Stomach (tissue), 9 donors: ENCODE data around the gene TMEM30A. TPM values are rescaled to one million over a fixed set of nuclear protein-coding genes. Genes with fewer than 3 reads are reported as not detected.

ENCODE experiments used
- DNase-seq, 2 donors: peaks; one replicate each; pipeline versions ENCODE4 v3.0.0 to v3.0.0-alpha.2; 2013 to 2019
- H3K27ac ChIP-seq, 5 donors: fragments of 200-600 bp in 4 of 5; sonication (generic) in 4 of 5; one replicate each; pipeline ENCODE4 v1.5.1; 2013 to 2019; ENCODE audit warnings: mild to moderate bottlenecking in 1 of 5, moderate library complexity in 1 of 5
- H3K27me3 ChIP-seq, 3 donors: fragments of 200-600 bp; sonication (generic); one replicate each; pipeline ENCODE4 v1.5.1; 2017 to 2019; ENCODE audit warnings: mixed run types in 1 of 3
- H3K36me3 ChIP-seq, 4 donors: fragments of 200-600 bp; sonication (generic); 1 replicate in 3 of 4; 2 replicates in 1 of 4; pipeline ENCODE4 v1.5.1; 2016 to 2019
- H3K4me1 ChIP-seq, 4 donors: fragments of 200-600 bp; sonication (generic); one replicate each; pipeline ENCODE4 v1.5.1; 2016 to 2019
- H3K4me3 ChIP-seq, 4 donors: fragments of 200-600 bp; sonication (generic) in 3 of 4; one replicate each; pipeline ENCODE4 v1.5.1; 2016 to 2019; ENCODE audit warnings: mild to moderate bottlenecking in 1 of 4
- H3K9me3 ChIP-seq, 4 donors: fragments of 200-600 bp; sonication (generic); one replicate each; pipeline ENCODE4 v1.5.1; 2016 to 2019
- CTCF ChIP-seq, 7 experiments: fragments of 450-650 bp in 4 of 7; fragments of 200-600 bp in 3 of 7; sonication (generic) in 3 of 7; IDR thresholded peaks; one replicate each; pipeline ENCODE4 v1.5.1; 2016 to 2019; ENCODE audit warnings: antibody characterized with exemption in 7 of 7, control low read depth in 2 of 7, mild to moderate bottlenecking in 1 of 7
- EP300 ChIP-seq: sonication (generic); formaldehyde crosslinking; IDR thresholded peaks from one replicate; pipeline ENCODE4 v1.6.1; 2017; ENCODE audit warnings: antibody characterized with exemption
- POLR2A ChIP-seq, 4 donors: fragments of 450-650 bp; IDR thresholded peaks; one replicate each; pipeline ENCODE4 v1.6.1; 2016; ENCODE audit warnings: antibody characterized with exemption in 4 of 4, control low read depth in 2 of 4, mild to moderate bottlenecking in 1 of 4, moderate library complexity in 1 of 4
- POLR2AphosphoS5 ChIP-seq, 3 donors: sonication (generic); formaldehyde crosslinking; IDR thresholded peaks; one replicate each; pipeline ENCODE4 v1.6.1; 2016; ENCODE audit warnings: antibody characterized with exemption in 3 of 3
- WGBS, 5 donors: extraction: QIAGEN DNeasy Blood & Tissue Kit in 3 of 5; methylation state at CpG; one replicate each; pipeline versions ENCODE4 v1.1.5 to v1.1.7; 2013 to 2018; 5-methylcytosine and 5-hydroxymethylcytosine counted together
- intact Hi-C: fragments of 100-400 bp; cut with DNase I; formaldehyde crosslinking; loops from one replicate; pipeline ENCODE4 v1.15.1; 2023; ENCODE audit warnings: low total_unique reads
- polyA plus RNA-seq, 3 donors: library from polyadenylated mRNA; stranded (reverse); fragments of 200-250 nt; gene quantifications; one replicate each; pipeline ENCODE4 v1.2.3, GENCODE V29; 2013
- total RNA-seq, 5 donors: library from RNA; depleted of rRNA; stranded (reverse); fragments of >200 nt; gene quantifications; one replicate each; pipeline versions ENCODE4 v1.1.0 to v1.2.3, GENCODE V29; 2014 to 2016
- donor health status: healthy with polysubstance abuse.
- donor health status: Bipolar disorder and iron deficiency.
- donor health status: healthy.

Gene TMEM30A
- total and polyA plus RNA-seq, 8 donors: 5.2 to 175 (median 41.2) TPM

- H3K27ac ChIP-seq: no peak overlapping the region
- intact Hi-C loops: no loop called here
- DNase-seq: no peak
- H3K36me3 ChIP-seq: no peaks in the 10 kb centered on the region
- peaks cover 0 to 8% (median 0%) of the 10 kb centered on the region in 4 donors for H3K4me1 ChIP-seq
- no peaks in the 10 kb centered on the region for H3K9me3 ChIP-seq
- TF ChIP-seq EP300: no peak
- TF ChIP-seq POLR2A (IDR thresholded peaks at IDR 0.05): no peak
- TF ChIP-seq POLR2AphosphoS5 (IDR thresholded peaks at IDR 0.05): no peak
- no peak for TF ChIP-seq CTCF (IDR thresholded peaks at IDR 0.05)
- H3K4me3 ChIP-seq: no peak overlapping the region
- no peaks in the 10 kb centered on the region for H3K27me3 ChIP-seq
Observed at GRCh38 chr6:75315978-75316377, 31.4 kb upstream of the TMEM30A start.

- TF ChIP-seq EP300: no peak
- no peak for TF ChIP-seq CTCF (IDR thresholded peaks at IDR 0.05)
- no peak for TF ChIP-seq POLR2AphosphoS5 (IDR thresholded peaks at IDR 0.05)
- no peak for TF ChIP-seq POLR2A (IDR thresholded peaks at IDR 0.05)
- Histone ChIP-seq H3K9me3 (no peaks in the 10 kb centered on the region), H3K4me1 (peaks cover 0 to 16% (median 8%) of the 10 kb centered on the region in 4 donors), H3K27me3 (no peaks in the 10 kb centered on the region), H3K36me3 (no peaks in the 10 kb centered on the region), H3K4me3 (no peak overlapping the region), H3K27ac (no peak overlapping the region)
- 74 to 81% (median 75%) methylated on average over 11 of the region's 11 CpGs for WGBS, 5 donors
- DNase-seq: no peak
- intact Hi-C loops: no loop called here
Observed at GRCh38 chr6:75308250-75308988, 23.8 kb upstream of the TMEM30A start.

GRCh38 chr6:75307364-75308004 is 22.9 kb upstream of the TMEM30A start:
- 45 to 62% (median 50%) methylated on average over 2 of the region's 2 CpGs for WGBS, 5 donors
- H3K9me3 ChIP-seq: no peaks in the 10 kb centered on the region
- H3K27ac ChIP-seq: no peak overlapping the region
- peaks cover 0 to 16% (median 8%) of the 10 kb centered on the region in 4 donors for H3K4me1 ChIP-seq
- no peak overlapping the region for H3K4me3 ChIP-seq
- TF ChIP-seq POLR2AphosphoS5 (IDR thresholded peaks at IDR 0.05): no peak
- no peak for TF ChIP-seq CTCF (IDR thresholded peaks at IDR 0.05)
- no peak for TF ChIP-seq POLR2A (IDR thresholded peaks at IDR 0.05)
- TF ChIP-seq EP300: no peak
- intact Hi-C loops: no loop called here
- H3K27me3 ChIP-seq: no peaks in the 10 kb centered on the region
- H3K36me3 ChIP-seq: no peaks in the 10 kb centered on the region
- DNase-seq: no peak

- intact Hi-C loops: no loop called here
- DNase-seq: peak in 1 of 2 donors; percentile 60
- TF ChIP-seq POLR2A (IDR thresholded peaks at IDR 0.05) (no peak), EP300 (no peak), CTCF (IDR thresholded peaks at IDR 0.05) (no peak), POLR2AphosphoS5 (IDR thresholded peaks at IDR 0.05) (peak in 1 of 3 donors; percentile 32)
- H3K27me3 ChIP-seq: no peaks in the 10 kb centered on the region
- H3K36me3 ChIP-seq: no peaks in the 10 kb centered on the region
- peaks cover 0 to 16% (median 8%) of the 10 kb centered on the region in 4 donors for H3K4me1 ChIP-seq
- 22 to 45% (median 31%) methylated on average over 3 of the region's 3 CpGs for WGBS, 5 donors
- no peak overlapping the region for H3K4me3 ChIP-seq
- peak overlapping the region in 3 of 5 donors; percentile 16 to 44 (median 22) for H3K27ac ChIP-seq
- no peaks in the 10 kb centered on the region for H3K9me3 ChIP-seq
Observed at GRCh38 chr6:75306064-75306463, 21.5 kb upstream of the TMEM30A start.
